Stimulated activated CD8-positive, alpha-beta memory T cell treated with anti-CD3 and anti-CD28 coated beads, Interleukin-15, amount 100 ng/mL, for 1 hour (primary cell): ENCODE data around the gene ATF7IP2.
A peak's percentile ranks its signal among the peaks of the same experiment; 100 is the strongest.
"Not testable (repeated sequence)": the region's sequence is repeated elsewhere in the genome, so short reads cannot be mapped to it uniquely, and the experiment has no call there.

ENCODE experiments used
- DNase-seq: peaks from one replicate; pipeline ENCODE4 v3.0.0-alpha.2; 2020; ENCODE audit warnings: low read depth

The ATF7IP2 gene

DNA sequence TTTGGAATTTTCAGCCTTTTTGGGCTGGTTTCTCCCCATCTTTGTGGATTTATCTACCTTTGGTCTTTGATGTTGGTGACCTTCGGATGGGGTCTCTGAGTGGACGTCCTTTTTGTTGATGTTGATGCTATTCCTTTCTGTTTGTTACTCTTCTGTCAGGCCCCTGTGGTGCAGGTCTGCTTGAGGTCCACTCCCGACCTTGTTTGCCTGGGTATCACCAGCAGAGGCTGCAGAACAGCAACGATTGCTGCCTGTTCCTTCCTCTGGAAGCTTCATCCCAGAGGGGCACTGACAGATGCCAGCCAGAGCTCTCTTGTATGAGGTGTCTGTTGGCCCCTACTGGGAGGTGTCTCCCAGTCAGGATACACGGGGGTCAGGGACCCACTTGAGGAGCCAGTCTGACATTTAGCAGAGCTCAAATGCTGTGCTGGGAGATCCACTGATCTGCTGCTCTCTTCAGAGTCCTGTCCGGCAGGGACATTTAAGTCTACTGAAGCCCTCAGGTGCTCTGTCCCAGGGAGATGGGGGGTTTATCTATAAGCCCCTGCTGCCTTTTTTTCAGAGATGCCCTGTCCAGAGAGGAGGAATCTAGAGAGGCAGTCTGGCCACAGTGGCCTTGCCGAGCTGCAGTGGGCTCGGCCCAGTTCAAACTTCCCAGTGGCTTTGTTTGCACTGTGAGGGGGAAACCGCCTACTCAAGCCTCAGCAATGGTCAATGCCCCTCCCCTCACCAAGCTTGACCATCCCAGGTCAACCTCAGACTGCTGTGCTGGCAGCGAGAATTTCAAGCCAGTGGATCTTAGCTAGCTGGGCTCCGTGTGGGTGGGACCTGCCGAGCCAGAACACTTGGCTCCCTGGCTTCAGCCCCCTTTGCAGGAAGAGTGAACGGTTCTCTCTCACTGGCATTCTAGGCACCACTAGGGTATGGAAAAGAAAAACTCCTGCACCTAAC, 66.6 kb downstream of the ATF7IP2 start:
- DNase-seq: not testable (repeated sequence)

DNA sequence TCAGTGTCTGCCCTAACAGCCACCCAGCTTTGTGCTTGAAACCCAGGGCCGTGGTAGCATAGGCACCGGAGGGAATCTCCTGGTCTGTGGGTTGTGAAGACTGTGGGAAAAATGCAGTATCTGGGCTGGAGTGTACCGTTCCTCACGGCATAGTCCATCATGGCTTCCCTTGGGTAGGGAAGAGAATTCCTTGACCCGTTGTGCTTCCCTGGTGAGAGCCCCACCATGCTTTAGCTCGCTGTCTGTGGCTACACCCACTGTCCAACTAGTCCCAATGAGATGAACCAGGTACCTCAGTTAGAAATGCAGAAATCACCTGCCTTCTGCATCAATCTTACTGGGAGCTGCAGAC, 67.3 kb downstream of the ATF7IP2 start:
- no peak for DNase-seq

DNA sequence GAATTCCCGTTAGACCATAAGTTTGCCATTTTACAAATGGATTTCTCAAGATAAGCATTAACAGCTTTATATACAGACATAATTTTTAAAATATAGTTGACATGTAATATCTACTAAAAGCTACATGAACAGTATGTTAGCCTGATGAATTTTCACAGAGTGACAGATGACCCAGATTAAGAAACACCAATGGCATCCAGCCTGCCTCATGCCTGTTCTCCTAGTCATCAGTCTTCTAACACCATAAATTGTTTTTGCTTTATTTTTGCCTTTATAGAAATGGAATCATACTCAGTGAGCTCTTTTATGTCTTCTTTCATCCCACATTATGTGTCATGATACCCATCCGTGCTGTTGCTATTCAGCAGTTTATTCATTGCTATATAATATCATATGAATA, 80.0 kb downstream of the ATF7IP2 start:
- no peak for DNase-seq

DNA sequence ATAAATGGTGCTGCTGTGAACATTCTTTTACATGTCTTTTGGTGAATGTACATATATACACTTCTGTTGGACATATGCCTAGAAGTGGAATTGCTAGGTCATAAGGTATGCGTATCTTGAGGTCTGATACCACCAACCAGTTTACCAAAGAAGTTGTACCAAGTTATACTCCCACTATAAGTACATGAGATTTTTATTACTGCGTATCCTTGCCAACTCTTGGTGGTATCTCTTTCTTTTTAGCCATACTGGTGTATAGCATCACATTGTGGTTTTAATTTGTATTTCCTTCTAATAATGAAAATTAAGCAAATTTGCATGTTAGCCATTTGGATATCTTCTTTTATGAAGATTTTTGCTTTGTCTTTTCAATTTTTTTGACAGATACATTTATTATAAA, 80.5 kb downstream of the ATF7IP2 start:
- DNase-seq: no peak

DNA sequence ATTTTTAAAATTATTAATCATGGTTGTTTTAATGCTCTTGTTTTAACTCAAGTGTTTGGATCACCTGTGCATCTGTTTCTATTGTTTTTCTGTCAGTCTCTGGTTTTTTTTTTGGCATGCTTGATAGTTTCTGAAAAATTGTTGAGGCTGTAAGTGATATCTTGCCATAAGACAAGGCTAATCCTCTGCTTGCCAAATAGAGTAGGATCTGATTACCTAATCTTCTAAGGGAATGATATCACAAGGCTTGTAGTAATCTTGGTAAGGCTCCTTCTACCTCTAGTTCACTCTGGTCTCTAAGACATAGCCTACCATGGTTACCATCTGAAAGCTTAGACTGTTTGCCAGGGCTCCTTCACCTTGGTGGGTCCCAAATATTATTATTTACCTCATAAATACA, 81.0 kb downstream of the ATF7IP2 start:
- no peak for DNase-seq

DNA sequence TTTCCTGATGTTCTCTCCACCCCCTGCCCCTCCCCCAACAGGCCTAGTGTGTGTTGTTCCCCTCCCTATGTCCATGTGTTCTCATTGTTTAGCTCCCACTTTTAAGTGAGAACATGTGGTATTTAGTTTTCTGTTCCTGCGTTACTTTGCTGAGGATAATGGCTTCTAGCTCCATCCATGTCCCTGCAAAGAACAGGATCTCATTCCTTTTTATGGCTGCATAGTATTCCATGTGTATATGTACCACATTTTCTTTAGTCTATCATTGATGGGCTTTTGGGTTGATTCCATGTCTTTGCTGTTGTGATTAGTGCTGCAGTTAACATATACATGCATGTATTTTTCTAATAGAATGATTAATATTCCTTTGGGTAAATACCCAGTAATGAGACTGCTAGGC, 90.8 kb downstream of the ATF7IP2 start:
- not testable (repeated sequence) for DNase-seq

DNA sequence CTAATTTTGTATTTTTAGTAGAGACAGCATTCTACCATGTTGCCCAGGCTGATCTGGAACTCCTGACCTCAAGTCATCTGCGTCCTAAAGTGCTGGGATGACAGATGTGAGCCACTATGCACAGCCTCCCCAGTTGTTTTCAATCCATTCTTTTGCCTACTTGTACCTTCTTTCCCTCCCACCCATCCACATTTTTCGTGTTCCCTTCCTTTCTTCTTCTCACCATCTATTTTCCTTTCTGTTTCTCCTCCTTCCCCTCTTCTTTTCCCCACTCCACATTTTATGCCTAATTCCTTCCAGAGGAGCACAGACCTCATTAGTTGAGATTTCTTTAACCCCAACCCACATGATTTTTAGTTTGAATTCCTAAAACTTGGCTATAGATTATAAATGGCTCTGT, 94.3 kb downstream of the ATF7IP2 start:
- DNase-seq: no peak

DNA sequence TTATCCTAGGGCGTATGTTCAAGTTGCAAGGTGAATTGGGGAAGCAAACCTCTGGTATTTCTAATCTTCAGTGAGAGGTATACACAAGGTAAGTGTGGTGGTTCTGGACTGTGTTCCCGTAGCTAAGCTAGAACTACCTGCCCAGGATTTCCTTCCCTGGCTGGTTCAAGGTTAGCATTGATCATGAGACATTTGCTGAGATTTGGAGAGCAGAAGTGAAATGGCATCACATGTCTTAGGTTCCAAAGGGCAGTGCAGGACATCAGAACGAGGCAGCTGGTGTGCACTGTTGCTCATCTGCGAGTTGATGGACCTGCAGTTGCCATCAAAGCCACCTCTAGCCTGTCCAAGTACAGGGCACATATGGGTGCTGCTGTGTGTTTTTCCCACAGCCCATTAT, 99.3 kb downstream of the ATF7IP2 start:
- DNase-seq: no peak

DNA sequence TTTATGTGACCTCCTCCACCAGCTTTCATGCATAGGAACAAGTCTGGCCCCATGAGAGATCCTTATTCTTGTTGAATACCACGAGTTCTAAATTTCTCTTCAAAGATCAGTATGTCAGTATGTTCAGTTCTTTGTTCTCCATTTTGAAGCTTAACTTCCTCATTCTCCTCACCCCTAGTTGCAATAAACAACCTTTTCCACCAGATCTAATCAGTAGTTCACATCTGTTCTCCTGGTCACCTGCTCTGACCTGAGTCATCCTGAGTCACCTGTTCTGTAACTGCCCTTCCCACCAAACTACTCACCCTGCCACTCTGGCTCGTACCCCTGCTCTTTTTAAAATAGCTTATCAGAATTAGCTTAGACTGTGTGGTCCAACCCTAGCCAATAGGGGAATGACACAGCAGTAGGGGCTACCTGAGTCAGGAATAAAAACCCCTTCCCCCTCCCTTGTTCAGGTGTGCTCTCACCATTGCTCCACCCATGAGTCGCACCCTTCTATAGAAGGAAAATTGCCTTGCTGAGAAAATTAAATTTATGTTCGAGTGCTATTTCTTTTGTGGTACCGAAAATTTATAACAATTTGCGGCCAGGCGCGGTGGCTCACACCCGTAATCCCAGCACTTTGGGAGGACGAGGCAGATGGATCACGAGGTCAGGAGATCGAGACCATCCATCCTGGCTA, 100.0 kb downstream of the ATF7IP2 start:
- DNase-seq: no peak

DNA sequence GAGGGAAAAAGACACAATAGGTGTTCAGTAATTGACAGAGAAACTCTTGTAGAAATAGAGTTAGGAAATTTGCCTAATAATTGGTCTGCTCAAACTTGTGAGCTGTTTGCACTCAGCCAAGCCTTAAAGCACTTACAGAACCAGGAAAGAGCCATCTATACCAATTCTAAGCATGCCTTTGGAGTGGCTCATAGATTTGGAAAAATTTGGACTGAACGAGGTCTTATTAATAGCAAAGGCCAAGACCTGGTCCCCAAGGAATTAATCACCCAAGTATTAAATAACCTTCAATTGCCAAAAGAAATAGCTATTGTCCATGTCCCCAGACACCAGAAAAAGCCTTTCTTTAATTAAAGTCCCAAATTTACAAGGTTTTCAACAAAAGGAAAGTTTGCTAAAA, 104.3 kb downstream of the ATF7IP2 start:
- DNase-seq: no peak

DNA sequence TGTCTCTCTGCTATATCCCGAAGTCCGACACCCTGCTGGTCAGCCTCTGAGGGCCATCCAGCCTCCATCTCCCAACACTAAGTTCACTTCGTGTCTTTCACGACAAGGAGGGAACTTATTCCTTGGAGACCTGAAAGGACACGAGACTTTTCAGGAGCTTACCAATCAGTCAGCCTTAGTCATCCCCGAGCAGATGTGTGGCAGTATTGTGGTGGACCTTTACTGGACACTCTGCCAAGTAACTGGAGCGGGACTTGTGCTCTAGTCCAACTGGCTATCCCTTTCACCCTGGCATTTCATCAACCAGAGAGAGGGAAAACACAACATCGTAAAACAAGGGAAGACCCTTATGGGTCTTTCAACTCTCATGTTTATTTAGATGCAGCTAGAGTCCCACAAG, 107.4 kb downstream of the ATF7IP2 start:
- DNase-seq: no peak

DNA sequence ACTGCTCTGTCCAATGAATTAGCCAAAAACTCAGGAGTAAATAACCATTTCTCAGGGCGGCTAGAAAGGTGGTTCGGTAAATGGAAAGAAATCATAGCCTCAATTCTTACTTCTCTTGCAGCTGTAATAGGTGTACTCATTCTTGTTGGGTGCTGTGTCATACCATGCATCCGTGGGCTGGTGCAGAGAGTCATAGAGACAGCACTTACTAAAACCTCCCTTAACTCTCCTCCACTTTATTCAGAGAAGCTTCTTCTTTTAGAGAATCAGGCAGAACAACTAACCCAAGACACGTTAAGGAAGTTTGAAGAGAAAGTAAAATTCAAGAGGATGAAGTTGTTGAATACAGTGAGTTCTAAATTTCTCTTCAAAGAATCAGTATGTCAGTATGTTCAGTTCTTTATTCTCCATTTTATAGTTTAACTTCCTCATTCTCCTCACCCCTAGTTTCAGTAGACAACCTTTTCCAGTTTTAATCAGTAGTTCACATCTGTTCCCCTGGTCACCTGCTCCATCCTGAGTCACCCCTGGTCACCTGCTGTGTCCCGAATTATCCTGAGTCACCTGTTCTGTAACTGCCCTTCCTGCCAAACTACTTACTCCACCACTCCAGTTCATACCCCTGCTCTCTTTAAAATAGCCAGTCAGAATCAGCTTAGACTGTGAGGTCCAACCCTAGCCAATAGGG, 108.6 kb downstream of the ATF7IP2 start:
- DNase-seq: no peak

DNA sequence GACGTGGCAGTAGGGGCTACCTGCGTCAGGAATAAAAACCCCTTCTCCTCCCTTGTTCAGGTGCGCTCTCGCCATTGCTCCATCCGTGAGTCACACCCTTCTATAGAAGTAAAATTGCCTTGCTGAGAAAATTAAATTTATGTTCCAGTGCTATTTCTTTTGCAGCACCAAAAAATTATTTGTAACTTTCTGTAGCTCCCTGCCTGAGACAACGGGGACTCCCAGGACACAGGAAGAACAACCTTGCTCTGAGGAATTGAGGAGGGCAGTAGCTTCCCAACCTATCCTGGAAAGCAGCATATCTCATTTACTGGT, 109.1 kb downstream of the ATF7IP2 start:
- DNase-seq: no peak

DNA sequence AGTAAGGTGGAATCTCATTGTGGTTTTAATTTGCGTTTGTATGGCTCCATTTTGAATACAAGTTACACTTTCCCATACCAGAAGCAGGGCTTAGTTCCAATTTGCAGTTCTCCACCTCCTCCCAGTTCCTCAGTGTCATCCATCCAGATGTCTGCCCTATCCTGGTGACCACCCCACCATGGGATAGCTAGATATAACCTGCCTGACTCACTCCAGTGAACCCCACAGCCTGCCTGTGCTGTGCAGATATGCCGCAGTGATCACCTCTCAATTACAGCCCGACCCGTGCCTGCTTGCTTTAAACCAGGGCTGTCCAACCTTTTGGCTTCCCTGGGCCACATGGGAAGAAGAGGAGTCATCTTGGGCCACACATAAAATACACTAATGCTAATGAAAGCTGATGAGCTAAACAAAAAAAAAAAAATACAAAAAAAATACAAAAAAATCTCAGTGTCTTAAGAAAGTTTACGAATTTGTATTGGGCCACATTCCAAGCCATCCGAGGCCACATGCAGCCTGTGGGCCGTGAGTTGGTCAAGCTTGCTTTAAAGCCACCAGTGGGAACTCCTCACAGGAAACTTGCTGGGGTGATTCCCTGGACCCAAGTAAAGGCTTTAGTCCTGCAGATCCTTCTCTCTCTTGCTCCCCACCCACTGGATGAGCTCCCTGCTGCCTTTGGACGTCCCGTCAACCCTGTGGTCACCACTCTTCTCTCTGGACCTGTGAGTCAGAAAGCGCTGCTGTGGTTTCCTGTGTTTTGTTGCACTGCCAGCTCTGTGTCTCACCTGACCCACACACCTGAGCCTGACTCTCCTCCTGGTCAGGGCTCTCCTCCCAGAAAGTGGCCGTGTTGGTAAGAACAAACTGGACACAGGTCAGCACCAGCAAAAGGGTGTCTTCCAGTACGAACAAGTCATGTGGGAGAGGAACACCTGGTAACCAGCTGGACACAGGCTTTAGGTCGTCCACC, 111.6 kb downstream of the ATF7IP2 start:
- no peak for DNase-seq

DNA sequence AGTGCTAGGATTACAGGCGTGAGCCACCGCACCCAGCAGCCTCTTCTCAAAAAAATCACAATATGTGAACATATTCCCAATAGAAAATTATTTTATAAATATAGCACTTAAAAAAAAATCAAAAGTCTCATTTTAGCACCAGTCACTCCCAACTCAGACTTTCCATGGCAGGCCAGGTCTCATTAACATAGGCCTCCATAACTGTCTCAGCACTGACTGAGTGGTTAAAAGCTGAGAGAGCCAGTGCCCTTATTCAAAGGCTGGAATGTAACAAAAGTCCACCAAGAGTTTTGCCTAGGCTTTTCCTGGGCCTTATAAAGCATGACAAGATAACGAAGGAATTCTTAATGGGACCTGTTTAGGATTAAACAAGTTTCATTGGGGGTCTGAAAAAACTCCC, 114.7 kb downstream of the ATF7IP2 start:
- no peak for DNase-seq

DNA sequence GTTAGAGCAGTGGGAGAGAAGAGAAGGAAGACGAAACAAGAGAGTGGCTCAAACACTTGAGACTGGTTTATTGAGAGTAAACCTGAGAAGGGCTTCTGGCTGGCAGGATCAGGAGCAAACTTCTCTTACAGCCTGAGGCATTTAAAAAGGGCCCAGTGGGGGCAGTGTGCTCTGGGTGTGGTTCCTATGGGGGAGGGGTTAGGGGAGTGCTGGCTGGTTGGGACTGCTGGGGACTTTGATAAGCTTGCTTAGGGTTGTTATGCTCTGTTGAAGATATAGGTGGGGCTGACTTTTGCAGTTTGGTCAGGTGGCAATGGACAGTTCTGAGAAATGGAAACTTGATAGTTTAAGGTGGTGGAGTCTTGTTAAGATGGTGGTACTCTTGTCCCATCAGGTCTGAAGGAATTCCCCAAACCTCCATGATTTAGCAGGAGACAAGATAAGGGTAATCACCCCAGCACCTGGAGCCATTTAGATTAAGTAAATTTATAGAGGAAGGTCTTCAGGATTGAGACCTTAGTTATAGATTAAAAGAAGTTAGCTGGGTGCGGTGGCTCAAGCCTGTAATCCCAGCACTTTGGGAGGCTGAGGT, 115.3 kb downstream of the ATF7IP2 start:
- DNase-seq: no peak

DNA sequence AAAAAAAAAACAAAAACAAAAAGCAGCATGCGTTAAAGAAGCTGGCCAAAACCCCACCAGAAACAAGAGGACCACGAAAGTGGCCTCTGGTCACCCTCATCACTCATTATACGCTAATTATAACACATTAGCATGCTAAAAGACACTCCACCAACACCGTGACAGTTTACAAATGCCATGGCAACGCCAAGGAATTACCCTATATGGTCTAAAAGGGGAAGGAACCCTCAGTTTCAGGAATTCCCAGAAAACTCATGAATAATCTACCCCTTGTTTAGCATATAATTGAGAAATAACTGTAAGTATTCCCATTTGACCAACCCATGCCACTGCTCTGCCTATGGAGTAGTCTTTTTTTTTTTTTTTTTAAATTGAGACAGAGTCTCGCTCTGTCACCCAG, 116.9 kb downstream of the ATF7IP2 start:
- no peak for DNase-seq

DNA sequence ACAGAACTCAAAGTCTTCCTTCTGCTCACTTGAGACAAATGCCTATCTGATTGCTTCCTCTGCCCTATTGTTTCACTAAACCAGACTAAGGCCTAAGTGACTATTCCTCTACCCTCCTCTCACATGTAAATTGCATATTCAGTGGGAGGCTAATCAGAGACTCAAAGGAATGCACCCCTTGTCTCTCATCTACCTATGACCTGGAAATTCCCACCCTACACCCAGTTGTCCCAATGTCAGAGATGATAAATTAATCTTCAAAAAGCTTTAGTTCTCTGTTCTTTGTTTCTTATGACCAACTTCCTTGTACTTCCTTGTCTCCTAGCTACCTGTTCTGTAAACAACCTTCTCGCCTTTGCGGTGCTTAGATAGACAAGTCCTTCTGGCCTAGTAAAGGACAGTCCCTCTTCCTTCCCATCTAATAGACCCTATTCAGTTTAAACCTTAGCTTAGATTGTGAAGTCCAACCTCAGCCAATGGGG, 118.6 kb downstream of the ATF7IP2 start:
- DNase-seq: no peak

DNA sequence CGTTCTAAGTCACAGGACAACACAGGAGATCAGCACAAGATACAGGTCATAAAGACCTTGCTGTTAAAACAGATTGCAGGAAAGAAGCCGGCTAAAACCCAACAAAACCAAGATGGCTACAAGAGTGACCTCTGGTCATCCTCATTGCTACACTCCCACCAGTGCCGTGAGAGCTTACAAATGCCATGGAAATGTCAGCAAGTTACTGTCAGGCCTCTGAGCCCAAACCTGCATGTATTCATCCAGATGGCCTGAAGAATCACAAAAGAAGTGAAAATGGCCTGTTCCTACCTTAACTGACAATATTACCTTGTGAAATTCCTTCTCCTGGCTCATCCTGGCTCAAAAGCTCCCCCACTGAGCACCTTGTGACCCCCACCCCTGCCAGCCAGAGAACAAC, 119.4 kb downstream of the ATF7IP2 start:
- not testable (repeated sequence) for DNase-seq

DNA sequence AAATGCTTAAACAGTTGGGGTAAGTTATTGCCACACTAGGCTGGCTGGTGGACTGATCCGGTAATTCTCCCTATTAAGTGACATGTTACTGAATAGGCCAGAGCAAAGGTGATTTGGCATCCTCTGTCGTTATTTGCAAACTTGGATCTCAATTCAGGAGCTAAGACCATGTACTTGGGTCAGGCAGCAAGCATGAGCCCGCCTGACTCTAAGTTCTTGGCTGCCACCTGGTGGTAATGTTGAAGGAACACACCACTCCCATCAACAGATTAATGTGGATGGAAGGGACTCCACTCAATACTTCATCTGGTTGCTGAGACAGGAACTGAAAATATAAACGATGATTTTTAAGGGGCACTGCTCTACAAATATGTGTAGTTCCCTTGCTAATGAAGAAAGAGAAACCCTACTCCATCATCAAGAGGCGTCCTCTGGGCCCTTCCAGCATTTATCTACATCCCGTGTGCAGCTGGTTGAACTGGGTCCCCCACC, 123.7 kb downstream of the ATF7IP2 start:
- DNase-seq: peak; percentile 38

DNA sequence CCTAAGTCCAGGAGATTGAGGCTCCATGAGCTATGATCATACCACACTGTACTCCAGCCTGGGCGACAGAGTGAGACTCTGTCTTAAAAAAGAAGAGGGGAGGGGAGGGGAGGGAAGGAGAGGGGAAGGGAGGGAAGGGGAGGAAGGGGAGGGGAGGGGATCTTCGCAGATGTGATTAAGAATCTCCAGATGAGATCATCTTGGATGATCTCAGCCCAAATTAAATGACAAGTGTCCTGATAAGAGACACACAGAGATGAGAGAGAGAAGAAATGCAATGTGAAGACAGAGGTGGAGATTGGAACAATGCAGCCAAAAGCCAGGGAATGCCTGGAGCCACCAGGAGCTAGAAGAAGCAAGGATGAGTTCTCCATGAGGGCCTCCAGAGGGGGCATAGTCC, 124.4 kb downstream of the ATF7IP2 start:
- DNase-seq: no peak
